ENCODE results near the gene VTCN1.

DNA sequence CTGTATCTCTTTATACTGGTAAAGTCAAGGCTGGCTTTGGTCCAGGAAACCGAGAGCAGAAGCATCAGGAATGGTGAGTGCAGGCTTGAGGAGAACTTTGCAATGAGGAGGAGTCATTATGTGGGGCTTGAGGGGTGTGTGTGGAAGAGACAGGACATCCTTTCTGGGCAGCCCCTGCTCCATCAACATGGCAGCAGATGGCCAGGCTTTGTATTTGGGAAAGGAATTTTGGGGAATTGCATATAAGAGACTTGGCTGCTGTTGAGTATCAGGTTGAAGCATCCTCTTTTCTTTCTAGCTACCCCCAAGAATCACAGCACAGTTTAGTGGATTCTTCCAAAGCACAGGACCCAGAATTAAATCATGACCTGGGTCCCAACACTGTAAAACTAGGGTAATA lies 33.4 kb downstream of the VTCN1 start:
- TF ChIP-seq KLF9 (tag by site-specific recombination; IDR thresholded peaks at IDR 0.05; ENCODE audit: low read depth) (no peak), YY1 (tag by site-specific recombination; IDR thresholded peaks at IDR 0.05) (no peak), ZNF302 (tag by site-specific recombination; IDR thresholded peaks at IDR 0.05; ENCODE audit: low read depth) (no peak), ZNF571 (tag by site-specific recombination; IDR thresholded peaks at IDR 0.05) (no peak), ZNF561 (tag by site-specific recombination; IDR thresholded peaks at IDR 0.05; ENCODE audit: borderline replicate concordance) (no peak)
- TF ChIP-seq, protein P1, sequence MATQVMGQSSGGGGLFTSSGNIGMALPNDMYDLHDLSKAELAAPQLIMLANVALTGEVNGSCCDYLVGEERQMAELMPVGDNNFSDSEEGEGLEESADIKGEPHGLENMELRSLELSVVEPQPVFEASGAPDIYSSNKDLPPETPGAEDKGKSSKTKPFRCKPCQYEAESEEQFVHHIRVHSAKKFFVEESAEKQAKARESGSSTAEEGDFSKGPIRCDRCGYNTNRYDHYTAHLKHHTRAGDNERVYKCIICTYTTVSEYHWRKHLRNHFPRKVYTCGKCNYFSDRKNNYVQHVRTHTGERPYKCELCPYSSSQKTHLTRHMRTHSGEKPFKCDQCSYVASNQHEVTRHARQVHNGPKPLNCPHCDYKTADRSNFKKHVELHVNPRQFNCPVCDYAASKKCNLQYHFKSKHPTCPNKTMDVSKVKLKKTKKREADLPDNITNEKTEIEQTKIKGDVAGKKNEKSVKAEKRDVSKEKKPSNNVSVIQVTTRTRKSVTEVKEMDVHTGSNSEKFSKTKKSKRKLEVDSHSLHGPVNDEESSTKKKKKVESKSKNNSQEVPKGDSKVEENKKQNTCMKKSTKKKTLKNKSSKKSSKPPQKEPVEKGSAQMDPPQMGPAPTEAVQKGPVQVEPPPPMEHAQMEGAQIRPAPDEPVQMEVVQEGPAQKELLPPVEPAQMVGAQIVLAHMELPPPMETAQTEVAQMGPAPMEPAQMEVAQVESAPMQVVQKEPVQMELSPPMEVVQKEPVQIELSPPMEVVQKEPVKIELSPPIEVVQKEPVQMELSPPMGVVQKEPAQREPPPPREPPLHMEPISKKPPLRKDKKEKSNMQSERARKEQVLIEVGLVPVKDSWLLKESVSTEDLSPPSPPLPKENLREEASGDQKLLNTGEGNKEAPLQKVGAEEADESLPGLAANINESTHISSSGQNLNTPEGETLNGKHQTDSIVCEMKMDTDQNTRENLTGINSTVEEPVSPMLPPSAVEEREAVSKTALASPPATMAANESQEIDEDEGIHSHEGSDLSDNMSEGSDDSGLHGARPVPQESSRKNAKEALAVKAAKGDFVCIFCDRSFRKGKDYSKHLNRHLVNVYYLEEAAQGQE (tag by site-specific recombination; IDR thresholded peaks at IDR 0.05): no peak
- TF ChIP-seq, protein P2, sequence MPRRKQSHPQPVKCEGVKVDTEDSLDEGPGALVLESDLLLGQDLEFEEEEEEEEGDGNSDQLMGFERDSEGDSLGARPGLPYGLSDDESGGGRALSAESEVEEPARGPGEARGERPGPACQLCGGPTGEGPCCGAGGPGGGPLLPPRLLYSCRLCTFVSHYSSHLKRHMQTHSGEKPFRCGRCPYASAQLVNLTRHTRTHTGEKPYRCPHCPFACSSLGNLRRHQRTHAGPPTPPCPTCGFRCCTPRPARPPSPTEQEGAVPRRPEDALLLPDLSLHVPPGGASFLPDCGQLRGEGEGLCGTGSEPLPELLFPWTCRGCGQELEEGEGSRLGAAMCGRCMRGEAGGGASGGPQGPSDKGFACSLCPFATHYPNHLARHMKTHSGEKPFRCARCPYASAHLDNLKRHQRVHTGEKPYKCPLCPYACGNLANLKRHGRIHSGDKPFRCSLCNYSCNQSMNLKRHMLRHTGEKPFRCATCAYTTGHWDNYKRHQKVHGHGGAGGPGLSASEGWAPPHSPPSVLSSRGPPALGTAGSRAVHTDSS (tag by site-specific recombination; IDR thresholded peaks at IDR 0.05): no peak
